ENCODE results near the gene CX3CL1.
"Not testable (repeated sequence)": the region's sequence is repeated elsewhere in the genome, so short reads cannot be mapped to it uniquely, and the experiment has no call there.

DNA sequence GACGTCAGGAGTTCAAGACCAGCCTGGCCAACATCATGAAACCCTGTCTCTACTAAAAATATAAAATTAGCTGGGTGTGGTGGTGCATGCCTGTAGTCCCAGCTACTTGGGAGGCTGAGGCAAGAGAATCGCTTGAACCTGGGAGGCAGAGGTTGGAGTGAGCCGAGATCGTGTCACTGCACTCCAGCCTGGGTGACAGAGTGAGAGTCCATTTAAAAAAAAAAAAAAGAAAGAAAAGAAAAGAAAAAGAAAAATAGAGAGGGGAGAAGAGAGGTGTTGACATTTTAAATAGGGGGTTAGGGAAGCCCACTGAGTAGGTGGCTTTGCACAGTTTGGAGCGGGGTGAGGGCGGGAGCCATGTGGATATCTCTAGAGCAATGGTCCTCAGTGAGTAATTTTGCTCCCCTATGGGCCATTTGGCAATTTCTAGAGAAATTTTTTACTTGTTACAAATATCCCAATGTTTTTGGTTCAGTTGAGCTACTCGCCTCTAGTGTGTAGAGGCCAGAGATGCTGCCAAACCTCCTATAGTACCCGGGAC lies 2.7 kb downstream of the CX3CL1 start:
- TF ChIP-seq, protein P1, sequence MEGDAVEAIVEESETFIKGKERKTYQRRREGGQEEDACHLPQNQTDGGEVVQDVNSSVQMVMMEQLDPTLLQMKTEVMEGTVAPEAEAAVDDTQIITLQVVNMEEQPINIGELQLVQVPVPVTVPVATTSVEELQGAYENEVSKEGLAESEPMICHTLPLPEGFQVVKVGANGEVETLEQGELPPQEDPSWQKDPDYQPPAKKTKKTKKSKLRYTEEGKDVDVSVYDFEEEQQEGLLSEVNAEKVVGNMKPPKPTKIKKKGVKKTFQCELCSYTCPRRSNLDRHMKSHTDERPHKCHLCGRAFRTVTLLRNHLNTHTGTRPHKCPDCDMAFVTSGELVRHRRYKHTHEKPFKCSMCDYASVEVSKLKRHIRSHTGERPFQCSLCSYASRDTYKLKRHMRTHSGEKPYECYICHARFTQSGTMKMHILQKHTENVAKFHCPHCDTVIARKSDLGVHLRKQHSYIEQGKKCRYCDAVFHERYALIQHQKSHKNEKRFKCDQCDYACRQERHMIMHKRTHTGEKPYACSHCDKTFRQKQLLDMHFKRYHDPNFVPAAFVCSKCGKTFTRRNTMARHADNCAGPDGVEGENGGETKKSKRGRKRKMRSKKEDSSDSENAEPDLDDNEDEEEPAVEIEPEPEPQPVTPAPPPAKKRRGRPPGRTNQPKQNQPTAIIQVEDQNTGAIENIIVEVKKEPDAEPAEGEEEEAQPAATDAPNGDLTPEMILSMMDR (IDR thresholded peaks at IDR 0.05; ENCODE audit: insufficient read depth, low read depth, low read length), result not testable (repeated sequence)
- TF ChIP-seq EZH2 (IDR thresholded peaks at IDR 0.05; ENCODE audit: insufficient read depth, low read length), result not testable (repeated sequence)
